Cerebellar cortex (tissue), 1 donor: Measurements from ENCODE around the gene ERCC2.

Experiments
- DNase-seq: peaks from one replicate; pipeline ENCODE4 v3.0.0-alpha.2; 2015; ENCODE audit warnings: low spot score

Gene ERCC2

GRCh38 chr19:45303269-45304060 is 66.9 kb downstream of the ERCC2 start:
- DNase-seq: no peak

GRCh38 chr19:45302416-45302815 is 68.0 kb downstream of the ERCC2 start:
- DNase-seq: no peak
